GM18508 (cell line): ENCODE results near the gene C3orf20.
A peak's percentile ranks its signal among the peaks of the same experiment; 100 is the strongest.

ENCODE experiments used
- ATAC-seq: cut with Tn5 transposase; IDR thresholded peaks from one replicate; pipeline ENCODE4 v1.9.1; 2021; ENCODE audit warnings: moderate number of reproducible peaks; ENCODE audit not compliant: insufficient read depth, unreplicated experiment

Gene C3orf20

GRCh38 chr3:14689247-14689980, 14.5 kb downstream of the C3orf20 start:
- ATAC-seq = no peak

- peak; percentile 46 for ATAC-seq
Measured at GRCh38 chr3:14691239-14691638, 16.3 kb downstream of the C3orf20 start.

- no peak for ATAC-seq
Measured at GRCh38 chr3:14691719-14692118, 16.8 kb downstream of the C3orf20 start.

- no peak for ATAC-seq
Measured at GRCh38 chr3:14698601-14699244, 23.8 kb downstream of the C3orf20 start.

GRCh38 chr3:14699643-14700042, 24.7 kb downstream of the C3orf20 start:
- no peak for ATAC-seq

GRCh38 chr3:14700891-14701290, 25.9 kb downstream of the C3orf20 start:
- no peak for ATAC-seq

- no peak for ATAC-seq
Measured at GRCh38 chr3:14701676-14702075, 26.7 kb downstream of the C3orf20 start.

GRCh38 chr3:14703128-14703750, 28.3 kb downstream of the C3orf20 start:
- no peak for ATAC-seq

- no peak for ATAC-seq
Measured at GRCh38 chr3:14703791-14704190, 28.9 kb downstream of the C3orf20 start.

- ATAC-seq = no peak
Measured at GRCh38 chr3:14706096-14706495, 31.2 kb downstream of the C3orf20 start.

GRCh38 chr3:14716591-14716990, 41.6 kb downstream of the C3orf20 start:
- no peak for ATAC-seq

GRCh38 chr3:14717307-14717706, 42.4 kb downstream of the C3orf20 start:
- no peak for ATAC-seq

GRCh38 chr3:14718539-14718938, 43.6 kb downstream of the C3orf20 start:
- ATAC-seq = no peak

GRCh38 chr3:14719006-14719405, 44.1 kb downstream of the C3orf20 start:
- no peak for ATAC-seq

- no peak for ATAC-seq
Measured at GRCh38 chr3:14721126-14721864, 46.4 kb downstream of the C3orf20 start.

- ATAC-seq = no peak
Measured at GRCh38 chr3:14725013-14725412, 50.1 kb downstream of the C3orf20 start.

GRCh38 chr3:14725564-14726440, 50.9 kb downstream of the C3orf20 start:
- no peak for ATAC-seq

GRCh38 chr3:14726441-14726780, 51.5 kb downstream of the C3orf20 start:
- no peak for ATAC-seq

GRCh38 chr3:14728113-14728512, 53.2 kb downstream of the C3orf20 start:
- no peak for ATAC-seq
